DMS53 treated with DMSO at 0.1 percent for 48 hours (cell line): ENCODE data around the gene KDM2B.

Experiments
- DNase-seq: peaks from one replicate; lab custom pipeline; 2025; ENCODE audit not compliant: unreplicated experiment; lab: John Stamatoyannopoulos, UW

KDM2B gene

DNA sequence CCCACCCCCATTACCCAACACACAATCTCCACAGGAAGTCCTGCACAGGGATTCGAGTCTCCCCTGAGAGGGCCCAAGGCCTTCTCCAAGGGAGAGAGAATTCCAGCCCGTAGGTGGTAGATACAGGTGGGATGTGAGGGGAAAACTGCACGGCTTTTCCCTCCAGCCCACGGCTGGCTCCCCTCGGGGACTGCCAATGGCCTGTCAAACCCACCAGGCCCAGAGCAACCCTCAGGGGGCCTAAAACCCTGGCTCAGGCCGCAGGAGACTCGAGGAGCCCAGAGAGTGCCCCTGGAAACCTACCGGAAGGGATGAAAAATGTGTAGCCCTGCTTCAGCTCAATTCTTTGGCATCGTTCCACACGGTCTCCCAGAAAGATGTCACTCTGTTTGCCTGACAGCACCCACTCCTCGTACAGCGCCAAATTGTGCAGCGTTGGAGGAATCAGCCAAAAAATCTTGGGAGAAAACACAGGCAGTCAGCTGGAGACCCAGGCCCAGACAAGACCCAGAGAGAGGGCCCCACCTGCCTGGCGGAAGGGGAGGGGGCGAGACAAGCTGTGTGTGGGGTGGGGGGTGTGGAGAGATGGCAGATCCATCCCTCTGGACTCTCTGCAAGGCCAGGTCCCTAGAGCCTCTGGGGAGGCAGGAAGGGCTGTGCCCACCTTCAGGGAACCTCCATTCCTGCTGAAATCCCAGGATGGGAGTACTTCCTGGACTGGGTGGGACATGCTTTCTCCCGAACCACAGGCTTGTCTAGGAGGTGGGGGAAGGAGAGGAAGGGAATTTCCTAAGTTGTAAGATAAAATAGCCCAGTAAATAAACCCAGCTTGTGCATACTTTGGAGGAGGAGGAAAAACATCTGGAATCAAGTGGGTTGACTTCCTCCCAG is 48.1 kb downstream of the KDM2B start:
- DNase-seq = no peak

GRCh38 chr12:121531356-121531750 is 49.5 kb downstream of the KDM2B start:
- DNase-seq = no peak

GRCh38 chr12:121530600-121531355 is 50.0 kb downstream of the KDM2B start:
- no peak for DNase-seq

DNA sequence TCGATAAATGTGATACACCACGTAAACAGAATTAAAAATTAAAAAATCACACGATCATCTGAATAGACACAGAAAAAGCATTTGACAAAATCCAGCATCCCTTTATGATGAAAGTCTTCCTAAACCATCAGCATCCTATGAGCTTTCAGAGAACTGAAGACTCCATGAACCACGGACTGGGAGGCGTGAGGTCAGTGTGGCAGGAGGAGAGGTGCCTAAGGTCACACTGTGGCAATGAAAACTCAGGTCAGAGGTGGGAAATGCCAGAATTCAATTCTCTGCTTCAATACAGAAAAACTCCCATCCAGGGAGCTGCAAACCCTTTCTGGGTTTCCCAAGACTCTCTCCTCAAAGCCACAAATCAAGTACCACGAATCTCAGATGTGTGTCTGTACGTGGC is 51.6 kb downstream of the KDM2B start:
- no peak for DNase-seq

DNA sequence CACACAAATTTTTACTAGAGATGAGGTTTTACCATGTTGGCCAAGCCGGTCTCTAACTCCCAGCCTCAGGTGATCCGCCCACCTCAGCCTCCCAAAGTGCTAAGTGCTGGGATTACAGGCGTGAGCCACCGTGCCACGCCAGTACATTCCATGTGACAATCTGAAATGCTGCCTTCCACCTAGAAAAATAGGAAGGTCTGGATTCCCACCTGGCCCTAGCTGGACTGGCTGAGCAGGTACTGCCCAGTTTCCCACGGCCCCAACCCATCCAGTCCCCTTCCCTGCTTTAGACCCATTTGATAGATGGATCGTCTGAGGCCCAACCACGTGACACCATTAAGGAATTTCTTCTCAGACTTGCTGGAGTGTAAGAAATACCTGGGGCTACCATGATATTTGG is 55.4 kb downstream of the KDM2B start:
- DNase-seq = no peak

DNA sequence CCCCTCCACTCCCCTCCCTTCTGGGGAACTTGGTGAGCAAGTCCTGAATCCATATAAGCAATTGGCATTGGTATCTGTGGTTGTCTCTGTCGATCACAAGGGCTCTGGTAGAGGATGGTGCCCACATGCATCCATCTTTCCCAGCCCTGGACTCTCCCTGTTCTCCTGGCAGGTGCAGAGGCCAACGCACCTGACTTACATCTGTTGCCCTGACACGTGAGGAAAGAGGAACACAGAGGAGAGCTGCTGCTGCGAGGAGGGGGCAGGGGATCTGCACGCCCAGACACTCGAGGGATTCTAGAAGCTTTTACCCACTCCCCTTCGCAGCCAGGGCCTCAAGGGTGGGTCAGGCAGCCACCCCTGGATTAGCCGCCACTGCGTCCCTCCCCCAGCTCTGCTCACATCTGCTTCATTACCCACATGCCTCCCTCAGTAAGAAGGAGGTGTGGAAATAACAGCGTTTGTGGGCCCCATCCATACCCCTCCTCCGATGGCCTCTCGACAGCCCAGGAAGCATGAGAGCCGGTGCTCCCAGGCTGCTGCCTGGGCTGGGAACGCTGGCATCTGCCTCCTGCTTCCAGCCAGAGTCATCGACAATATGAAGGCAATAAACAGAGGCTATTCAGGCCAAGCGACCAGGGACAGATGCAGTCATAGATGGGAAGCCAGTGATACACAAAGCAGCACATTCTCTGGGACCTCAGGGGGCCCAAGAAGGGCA is 56.5 kb downstream of the KDM2B start:
- no peak for DNase-seq

DNA sequence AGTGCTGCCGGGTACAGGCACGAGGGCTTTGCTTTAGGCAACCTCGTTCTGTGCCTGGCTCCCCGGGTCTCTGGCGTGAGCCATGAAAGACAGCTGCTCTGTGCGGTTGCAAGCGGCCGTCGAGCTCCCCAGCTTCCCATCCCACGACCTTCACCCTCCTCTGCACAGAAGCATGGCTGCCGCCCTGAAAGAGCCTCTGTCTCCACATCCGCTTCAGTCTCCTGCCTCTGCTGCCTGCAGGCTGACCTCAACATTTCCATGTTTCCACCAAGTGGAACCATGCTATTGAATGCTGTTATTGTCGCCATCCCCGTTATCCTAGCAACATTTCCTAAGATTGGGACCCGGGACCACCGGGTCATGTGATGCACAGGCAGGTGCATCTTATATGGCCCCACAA is 57.1 kb downstream of the KDM2B start:
- no peak for DNase-seq

DNA sequence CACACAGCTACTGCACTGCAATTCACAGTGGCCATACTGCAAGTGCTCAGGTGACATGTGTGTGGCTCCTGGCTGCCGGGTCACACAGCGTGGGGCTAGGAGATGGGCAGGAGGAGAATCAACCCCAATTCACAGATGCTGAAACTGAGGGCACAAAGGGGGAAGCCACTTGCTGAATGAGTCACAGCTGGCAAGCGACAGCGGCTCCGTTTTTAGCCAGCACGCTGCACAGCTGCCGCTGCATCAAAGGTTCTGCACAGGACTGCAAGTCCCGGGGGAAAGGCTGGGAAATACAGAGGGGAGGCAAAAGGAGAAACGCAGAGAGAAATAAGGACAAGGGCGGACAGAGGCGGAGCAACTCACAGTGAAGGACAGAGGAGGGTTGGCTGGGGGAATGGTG is 57.9 kb downstream of the KDM2B start:
- DNase-seq = no peak

GRCh38 chr12:121520586-121521086 is 60.2 kb downstream of the KDM2B start:
- no peak for DNase-seq

DNA sequence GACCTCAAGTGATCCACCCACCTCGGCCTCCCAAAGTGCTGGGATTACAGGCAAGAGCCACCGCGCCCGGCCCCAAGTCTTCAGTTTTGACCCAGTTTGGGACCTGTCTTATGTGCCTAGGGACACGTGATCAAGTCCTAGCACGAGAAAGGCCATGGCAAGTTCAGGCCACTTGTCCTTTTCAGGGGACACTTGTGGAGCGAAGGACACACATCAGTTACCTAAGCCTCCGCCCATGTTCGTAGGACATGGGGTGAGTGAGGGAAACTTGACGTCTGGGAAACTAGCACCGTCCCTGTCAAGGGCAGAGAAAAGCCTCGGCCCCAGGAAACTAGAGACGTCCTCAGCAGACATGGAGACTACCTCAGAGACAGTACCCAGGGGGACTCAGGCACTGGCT is 60.7 kb downstream of the KDM2B start:
- no peak for DNase-seq

GRCh38 chr12:121519227-121519626 is 61.6 kb downstream of the KDM2B start:
- DNase-seq = no peak

- no peak for DNase-seq
Observed at GRCh38 chr12:121518656-121519055, 62.2 kb downstream of the KDM2B start.

DNA sequence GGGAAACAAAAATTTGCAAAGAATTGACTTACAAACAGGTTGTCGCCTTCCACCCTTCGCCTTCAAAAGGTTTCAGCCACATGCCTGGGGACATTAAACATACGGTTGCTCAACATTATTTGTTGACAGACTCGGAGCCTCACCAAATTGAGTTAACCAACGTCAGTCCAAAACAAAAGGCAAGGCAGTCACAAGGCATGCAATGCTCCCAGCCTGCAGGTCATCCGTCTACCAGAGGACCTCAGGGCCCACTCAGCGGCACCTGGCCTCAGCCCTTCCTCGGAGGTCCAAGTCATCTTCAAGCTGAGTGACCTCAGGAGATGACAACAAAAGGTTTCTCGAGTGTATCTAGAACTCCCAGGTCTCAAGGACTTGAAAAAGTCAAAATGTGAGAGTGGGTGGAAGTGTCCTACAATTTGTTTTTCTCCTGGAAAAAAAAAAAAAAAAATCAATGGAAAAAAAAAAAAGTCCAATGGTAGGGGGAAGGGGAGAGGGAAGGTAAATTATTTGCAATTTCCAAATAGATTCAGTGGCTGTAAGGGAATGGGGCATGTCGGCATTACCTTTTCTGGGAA is 64.3 kb downstream of the KDM2B start:
- DNase-seq = no peak

DNA sequence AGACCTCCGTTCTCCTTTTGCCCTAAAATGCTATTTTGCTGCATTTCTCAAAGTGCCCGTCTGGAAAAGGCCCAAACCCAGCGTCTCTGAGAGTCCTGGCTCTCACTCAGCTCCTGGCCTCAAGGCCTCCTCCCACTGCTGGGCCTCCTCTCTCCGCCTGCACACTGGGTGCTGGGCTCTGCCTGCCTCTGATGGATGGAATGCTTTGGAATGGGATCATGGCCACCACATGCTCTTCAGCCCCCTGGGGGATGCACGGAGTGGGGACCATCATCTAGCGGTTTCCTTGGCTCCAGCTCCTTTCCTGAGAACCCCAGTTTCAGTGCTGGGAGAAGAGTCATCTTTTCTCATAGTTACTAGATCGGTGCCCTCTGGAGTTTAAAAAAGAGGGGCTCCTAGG is 65.2 kb downstream of the KDM2B start:
- DNase-seq = no peak

GRCh38 chr12:121514184-121514742 is 66.6 kb downstream of the KDM2B start:
- DNase-seq = no peak

DNA sequence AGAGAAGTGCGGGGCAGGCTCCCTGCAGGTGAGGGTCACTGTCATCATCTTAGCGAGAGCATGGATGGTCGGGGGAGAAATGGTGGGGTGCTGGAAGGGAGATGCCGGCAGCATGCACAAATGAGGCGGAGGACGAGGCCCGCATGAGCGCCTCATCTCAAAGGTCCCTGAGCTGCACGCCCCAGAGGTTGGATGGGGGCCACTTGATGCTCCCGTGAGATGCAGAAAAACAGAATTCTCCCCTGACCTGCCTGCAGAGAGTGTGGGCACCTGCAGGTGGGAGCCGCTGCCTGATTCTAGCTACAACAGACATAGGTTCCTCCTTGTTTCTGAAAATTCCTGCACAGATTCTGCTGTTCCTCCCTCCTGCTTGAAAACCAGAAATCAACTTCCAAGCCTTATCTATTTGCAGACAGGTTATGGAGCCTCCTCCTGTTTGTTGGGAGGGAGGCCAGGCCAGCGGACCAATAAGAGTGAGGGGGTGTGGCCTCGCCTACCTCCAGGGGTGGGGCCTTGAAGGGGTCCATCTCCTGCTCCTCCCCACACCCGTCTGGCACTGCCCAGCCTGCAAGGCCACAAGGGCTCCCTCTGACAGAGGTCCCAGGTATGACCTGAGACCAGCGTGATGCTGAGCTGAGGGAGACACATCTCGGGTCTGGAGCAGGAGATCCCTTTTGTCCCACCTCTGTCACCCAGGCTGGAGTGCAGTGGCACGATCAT is 67.2 kb downstream of the KDM2B start:
- DNase-seq = peak; percentile 81

DNA sequence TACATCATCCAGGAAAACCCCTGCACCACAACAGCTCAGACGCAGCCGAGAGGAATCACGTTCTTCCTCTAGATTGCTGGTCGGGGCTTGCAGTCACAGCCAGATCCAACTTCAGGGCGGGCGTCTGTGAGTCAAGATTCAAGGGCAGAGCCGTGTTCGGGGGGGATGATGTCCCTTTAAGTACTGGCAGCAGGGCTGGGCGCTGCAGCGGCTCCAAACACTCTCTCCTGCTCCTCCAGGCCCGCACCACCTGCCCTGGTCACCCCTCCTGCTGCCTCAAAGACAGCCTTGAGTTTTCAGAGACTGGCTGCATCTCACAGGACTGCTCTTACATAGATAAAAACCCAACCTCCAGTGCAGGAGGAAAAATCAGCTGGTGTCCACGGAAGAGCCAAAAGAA is 68.3 kb downstream of the KDM2B start:
- DNase-seq = no peak

- no peak for DNase-seq
Observed at GRCh38 chr12:121511916-121512315, 68.9 kb downstream of the KDM2B start.

DNA sequence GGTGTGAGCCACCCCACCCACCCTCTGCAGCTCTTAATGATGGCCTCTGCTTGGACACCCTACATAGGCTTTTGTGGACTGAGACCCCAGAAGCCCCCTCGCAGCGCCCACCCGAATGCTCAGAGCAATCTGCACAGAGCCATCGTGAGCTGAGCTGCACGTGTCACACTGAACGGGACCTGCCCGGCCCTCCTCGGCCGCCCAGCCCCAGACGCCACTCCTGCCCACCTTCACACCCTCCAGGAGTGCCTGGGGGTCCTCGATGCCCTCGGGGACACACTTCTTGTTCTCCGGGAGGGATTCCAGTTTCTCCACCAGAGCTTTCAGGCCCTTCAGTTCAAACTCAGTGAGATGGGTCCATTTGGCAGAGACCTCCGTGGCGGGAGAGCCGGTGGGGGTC is 71.5 kb downstream of the KDM2B start:
- DNase-seq = no peak

- DNase-seq = no peak
Observed at GRCh38 chr12:121508533-121508932, 72.3 kb downstream of the KDM2B start.
